GM18517 (cell line): ENCODE measurements around the gene CGNL1.

Experiments used
- ATAC-seq: cut with Tn5 transposase; IDR thresholded peaks from one replicate; pipeline ENCODE4 v1.9.1; 2021; ENCODE audit warnings: mild to moderate bottlenecking, moderate library complexity; ENCODE audit not compliant: unreplicated experiment

Gene CGNL1

DNA sequence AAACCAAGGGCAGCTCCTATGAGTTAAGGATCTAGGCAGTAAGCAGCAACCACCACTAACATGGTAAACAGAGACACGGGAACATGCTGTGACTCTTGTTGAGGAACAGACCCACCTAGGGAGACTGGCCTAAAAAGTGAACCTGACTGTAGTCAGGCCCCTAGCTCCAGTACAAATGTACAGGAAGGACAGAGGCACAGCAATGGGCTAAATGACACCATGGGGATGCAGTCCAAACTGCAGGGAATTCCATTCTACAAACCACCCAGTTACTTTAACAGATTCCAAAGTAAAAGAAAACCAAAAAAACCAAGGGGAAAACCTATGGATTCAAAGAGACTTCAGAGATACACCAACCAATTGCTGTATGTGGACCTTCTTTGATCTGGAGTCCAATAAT is 28.2 kb upstream of the CGNL1 start:
- no peak for ATAC-seq

DNA sequence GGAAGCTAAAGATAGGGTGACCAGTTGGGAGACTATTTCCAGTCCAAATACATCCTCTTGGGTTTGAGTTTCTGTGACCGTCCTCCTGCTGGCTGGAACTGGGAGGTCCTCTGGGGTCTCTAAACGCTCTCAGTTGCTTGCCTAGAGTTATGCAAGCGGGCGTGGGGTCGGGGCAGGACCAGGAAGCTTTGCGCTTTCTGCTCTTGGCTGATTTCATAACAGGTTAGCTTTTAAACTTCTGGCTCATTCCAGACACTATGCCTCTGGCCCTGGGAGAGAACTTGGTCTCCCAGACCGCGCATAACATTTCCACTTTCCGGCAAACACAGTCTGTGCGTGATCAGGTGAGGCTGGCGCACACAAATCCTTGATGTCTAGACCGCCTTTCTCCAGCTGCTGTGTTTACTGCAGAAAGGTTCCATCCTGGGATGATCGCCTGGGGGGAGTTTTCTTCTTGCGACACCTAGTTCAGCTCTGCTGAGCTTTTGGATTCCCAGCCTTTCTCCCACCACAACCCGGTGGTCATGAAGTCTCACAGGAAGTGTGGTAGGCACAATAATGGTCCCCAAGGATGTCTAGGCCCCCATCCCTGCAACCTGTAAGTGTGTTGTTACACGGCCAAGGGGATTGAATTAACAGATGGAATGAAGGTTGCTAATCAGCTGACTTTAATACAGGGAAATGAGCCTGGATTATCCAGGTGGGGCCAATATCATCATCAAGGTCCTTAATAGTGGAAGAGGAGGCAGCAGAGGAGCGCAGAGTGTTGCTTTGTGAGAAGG is 23.6 kb upstream of the CGNL1 start:
- no peak for ATAC-seq

GRCh38 chr15:57353317-57353804 is 22.9 kb upstream of the CGNL1 start:
- ATAC-seq, result no peak

DNA sequence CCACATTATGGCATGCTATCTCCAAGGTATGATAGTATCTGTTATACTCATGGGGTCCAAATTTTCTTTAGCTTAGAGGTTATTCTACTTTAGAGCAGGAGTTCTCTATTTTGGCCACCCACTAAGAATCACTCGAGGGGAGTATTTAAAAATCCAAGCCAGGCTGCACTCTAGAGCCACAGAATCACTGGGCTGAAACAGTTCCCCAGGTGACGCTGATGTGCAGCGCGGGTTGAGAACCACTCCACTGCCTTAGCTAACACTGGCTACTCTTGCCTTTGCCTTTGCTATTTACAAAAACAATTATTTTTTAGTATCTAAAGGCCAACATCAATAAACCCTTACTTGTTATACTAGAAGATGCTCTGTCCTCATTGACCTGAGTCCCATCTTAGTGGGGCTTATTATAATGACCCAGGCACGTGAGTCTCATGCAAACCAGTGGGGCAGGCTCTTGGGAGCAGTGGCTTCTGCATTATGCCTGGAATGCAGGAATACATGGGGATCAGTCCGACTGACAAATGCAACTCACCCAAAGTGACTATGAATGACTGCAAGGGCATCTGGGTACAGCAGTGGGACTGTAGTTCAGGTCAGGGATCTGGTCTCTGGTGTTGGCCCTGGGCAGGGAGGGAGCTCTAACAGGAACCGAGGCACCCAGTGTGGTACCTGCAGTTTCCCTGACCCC is 21.7 kb upstream of the CGNL1 start:
- no peak for ATAC-seq

- ATAC-seq, result no peak
Measured at GRCh38 chr15:57355259-57355658, 21.0 kb upstream of the CGNL1 start.

- no peak for ATAC-seq
Measured at GRCh38 chr15:57356178-57356577, 20.1 kb upstream of the CGNL1 start.

DNA sequence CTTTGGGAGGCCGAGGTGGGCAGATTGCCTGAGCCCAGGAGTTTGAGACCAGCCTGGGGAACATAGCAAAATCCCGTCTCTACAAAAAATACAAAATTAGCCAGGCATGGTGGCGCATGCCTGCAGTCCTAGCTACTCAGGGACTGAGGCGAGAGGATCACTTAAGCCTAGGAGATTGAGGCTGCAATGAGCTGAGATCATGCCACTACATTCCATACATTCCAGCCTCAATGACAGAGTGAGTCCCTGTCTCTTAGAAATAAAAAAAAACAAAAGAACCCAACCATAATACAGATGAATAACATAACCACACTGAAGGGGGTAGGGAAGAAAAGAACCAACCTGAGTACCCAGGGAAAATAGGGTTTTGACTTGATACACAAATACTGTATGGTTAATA is 19.7 kb upstream of the CGNL1 start:
- ATAC-seq, result no peak

- no peak for ATAC-seq
Measured at GRCh38 chr15:57357799-57358198, 18.5 kb upstream of the CGNL1 start.

- ATAC-seq, result no peak
Measured at GRCh38 chr15:57358571-57358970, 17.7 kb upstream of the CGNL1 start.

- no peak for ATAC-seq
Measured at GRCh38 chr15:57363661-57364060, 12.6 kb upstream of the CGNL1 start.

DNA sequence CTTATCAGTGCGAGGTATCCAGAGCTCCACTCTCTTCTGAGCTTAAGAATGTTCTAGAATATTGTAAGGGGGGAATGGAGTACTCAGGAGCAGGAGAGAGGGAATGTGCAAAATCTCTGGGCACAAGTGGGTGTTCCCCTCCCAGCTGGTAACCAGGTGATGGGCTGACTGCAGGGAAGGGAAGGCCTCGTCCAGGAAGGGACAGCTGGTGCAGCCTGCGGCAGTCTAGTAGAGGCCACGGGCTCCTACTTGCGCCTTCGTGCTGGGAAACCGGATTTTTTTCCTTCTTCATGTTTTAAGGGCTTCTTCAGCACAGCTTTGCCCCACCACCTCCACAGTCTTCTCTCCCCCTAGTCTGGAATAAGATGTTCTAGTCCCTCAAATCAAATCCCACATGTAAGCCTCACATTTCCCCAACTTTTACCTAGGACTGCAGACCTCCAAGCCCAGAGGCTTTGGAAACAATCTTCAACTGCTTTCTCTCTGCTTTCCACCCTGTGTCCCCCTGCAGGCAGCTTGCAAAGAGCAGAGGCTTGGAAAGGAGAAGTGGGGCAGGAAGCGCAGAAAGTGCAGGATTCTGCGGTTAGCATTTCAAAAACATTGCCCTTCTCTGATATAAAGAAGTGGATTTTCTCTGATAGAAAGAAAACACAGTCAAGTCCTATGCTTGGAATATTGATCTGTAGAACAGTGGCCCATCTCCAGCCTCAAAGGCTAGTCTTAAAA is 11.9 kb upstream of the CGNL1 start:
- ATAC-seq, result no peak

- no peak for ATAC-seq
Measured at GRCh38 chr15:57367556-57367955, 8.7 kb upstream of the CGNL1 start.

- no peak for ATAC-seq
Measured at GRCh38 chr15:57370929-57371328, 5.4 kb upstream of the CGNL1 start.

DNA sequence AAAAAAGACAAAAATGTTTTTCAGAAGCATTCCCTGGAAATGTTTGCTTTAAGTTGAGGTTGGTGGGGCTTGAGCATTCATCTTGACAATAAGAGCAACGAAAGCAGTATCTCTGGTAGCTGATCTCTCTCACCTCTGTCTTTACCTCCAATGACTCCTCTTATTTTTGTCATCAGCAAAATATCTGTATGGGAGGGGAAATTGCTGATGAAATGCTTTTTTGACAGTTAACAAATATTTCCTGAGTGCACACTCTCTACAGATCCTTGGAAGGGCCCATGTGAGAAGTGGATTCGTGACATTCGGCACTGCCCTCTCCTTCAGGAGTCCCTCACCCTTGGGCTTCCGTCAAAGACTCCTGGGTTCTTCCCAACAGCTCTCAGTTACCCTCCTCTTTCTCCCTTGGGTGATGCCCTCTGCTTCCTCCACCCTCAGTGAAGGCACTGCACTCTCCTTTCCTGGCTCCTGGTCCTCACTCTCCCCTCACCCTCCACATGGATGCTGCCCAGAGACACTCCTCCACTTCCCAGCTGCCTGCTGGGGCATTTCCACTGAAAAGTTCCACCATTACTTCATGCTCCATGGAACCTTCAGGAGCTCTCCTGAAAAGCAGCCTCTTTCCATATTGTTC is 2.9 kb upstream of the CGNL1 start:
- no peak for ATAC-seq

GRCh38 chr15:57373882-57374276 is 2.4 kb upstream of the CGNL1 start:
- no peak for ATAC-seq

DNA sequence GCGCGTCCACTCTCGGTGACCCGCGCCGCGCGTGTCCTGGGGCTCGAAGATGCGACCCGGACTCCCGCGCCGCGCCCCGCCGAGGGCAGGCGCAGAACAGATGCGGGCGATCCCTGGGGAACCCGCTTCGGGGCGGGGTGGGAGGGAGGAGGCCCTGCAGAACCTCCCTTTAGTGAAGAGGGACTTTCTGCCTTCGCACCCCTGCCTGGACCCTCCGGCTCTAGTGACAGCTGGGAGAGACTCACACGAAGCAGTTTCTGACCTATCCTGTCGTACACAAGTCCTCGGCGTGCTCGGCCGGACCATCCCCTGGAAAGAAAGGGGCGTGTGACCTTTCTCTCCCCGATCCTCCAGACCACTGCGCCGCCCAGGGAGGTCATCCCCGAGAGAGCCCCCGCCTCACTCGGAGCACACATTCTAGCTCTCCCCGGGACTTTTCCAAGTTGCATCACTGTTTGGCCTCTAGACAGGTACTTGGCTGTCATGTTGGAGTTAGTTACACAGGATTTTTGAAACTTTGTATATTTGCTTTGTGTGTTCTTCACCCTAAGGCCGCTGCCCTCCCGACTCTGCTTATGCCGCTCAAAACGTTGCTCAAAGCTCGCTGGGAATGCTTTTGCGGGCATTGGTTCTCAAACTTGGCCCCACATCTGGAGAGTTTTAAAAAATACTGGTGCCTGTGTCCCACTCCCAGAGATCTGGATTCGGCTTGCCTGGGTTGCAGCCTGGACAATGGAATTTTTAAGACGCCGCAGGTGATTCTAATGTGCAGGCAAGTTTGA is 582 bp downstream of the CGNL1 start:
- ATAC-seq, result no peak

DNA sequence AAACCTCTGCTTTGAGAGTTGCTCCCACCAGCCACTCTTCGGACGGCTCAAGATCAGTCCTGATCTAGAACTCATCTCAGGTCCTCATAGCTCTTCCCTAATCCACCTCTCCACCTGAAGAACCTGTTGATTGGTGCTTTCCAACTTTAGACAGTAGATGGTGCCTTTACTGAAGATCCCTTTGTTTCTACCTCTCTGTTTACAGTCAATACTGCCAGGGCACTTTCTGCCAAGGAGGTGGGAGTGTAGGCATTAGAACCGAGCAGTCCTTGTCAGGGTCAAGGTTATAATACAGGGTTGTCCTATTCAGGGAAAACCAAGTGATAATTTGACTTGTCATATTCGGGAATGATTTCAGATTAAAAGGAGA is 1.2 kb downstream of the CGNL1 start:
- no peak for ATAC-seq

DNA sequence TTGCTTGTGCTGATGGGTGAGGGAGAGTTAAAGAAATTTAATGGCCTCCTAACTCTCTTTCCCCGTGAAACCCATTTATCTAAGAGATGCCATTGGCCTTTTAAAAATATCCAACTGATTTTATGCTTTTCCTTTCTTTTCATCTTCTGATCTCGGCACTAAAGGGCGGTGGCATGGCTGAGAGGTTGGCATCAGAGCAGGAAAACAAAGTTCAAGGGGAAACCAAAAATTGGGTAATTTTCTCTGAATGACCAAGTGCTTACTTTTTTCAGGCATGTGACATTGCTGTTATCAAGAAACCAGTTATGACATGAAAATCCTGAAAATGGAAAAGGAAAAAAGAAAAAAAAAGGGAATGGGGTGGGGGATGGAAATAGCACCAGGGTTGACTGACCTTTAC is 3.2 kb downstream of the CGNL1 start:
- ATAC-seq, result no peak

GRCh38 chr15:57380854-57381253 is 4.5 kb downstream of the CGNL1 start:
- no peak for ATAC-seq

DNA sequence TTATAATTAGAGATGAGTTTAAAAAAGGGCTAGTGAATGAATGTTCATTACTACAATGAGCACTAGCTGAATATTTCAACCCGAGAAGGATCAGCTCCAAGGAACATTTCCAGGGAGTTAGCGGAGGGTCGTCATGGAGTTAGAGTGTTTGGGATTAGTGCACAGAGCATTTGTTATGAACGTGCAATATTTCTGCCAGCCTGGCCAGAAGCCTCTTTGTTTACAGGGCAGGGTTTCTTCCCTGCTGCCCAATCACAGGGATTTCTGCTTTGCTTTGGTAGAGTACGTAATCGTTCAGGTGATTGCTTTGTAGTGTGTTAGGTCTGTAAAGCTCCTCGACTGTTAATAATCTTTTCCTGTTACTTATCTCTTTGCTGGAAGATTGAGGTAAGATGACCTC is 5.9 kb downstream of the CGNL1 start:
- ATAC-seq, result no peak

DNA sequence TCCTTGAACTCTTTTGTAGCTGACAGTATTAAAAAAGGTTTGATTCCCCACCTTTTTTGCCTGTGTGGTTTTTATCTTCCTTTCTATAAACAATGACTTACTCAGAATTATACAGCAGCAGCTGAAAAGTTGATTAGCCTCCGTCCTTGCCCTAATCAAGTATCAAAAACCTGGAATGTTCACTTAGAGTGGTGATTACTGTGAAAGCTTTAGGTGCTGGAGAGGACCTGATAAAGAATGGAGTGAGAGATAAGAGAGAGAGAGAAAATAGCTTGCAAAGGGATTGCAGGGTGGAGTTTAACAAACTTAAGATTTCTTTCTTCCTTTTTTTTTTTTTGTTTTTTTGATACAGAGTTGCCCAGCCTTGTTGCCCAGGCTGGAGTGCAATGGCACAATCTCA is 6.7 kb downstream of the CGNL1 start:
- no peak for ATAC-seq
